HFFc6 (cell line): Measurements from ENCODE around the gene FAM8A1. TPM values are rescaled to one million over a fixed set of nuclear protein-coding genes. Genes with fewer than 3 reads are reported as not detected.
A peak's percentile ranks its signal among the peaks of the same experiment; 100 is the strongest.
"Not testable (repeated sequence)": the region's sequence is repeated elsewhere in the genome, so short reads cannot be mapped to it uniquely, and the experiment has no call there.

Experiments used
- DNase-seq: peaks from one replicate; pipeline ENCODE4 v3.0.0-alpha.2; 2018
- H3K27ac Mint-ChIP-seq: 2 replicates; pipeline ENCODE4 v1.8.0; 2020; ENCODE audit warnings: mild to moderate bottlenecking, mixed read lengths
- H3K27me3 Mint-ChIP-seq: 2 replicates; pipeline ENCODE4 v1.8.0; 2021; ENCODE audit warnings: mild to moderate bottlenecking, moderate library complexity, mixed read lengths; ENCODE audit not compliant: insufficient read depth
- H3K36me3 Mint-ChIP-seq: 2 replicates; pipeline ENCODE4 v1.8.0; 2021; ENCODE audit warnings: low read depth, mixed read lengths
- H3K4me1 Mint-ChIP-seq: 2 replicates; pipeline ENCODE4 v1.8.0; 2020; ENCODE audit warnings: low read depth, mixed read lengths
- H3K4me3 Mint-ChIP-seq: 2 replicates; pipeline ENCODE4 v1.8.0; 2020; ENCODE audit warnings: mild to moderate bottlenecking, moderate library complexity, mixed read lengths
- H3K9me3 Mint-ChIP-seq: 2 replicates; pipeline ENCODE4 v1.8.0; 2020; ENCODE audit warnings: mild to moderate bottlenecking, mixed read lengths
- total RNA-seq, 6 experiments: library from RNA; stranded (reverse); fragmentation: NEBNext Ultra II Directional; extraction: Animal tissue kit (Norgen Biotek cat#: 25700); gene quantifications; 2 replicates in 1 of 6; 3 replicates in 5 of 6; pipeline ENCODE4 v1.2.3, GENCODE V29; 2021
- TF ChIP-seq, protein P1 (sequence below): fragments of 200-600 bp; sonication (generic); IDR thresholded peaks from 2 replicates; pipeline ENCODE4 v1.5.0; 2021; ENCODE audit warnings: antibody characterized with exemption, mild to moderate bottlenecking

FAM8A1 gene
- total RNA-seq, 6 experiments from 2014 or later = 17.8 to 24.3 (median 20.8) TPM

DNA sequence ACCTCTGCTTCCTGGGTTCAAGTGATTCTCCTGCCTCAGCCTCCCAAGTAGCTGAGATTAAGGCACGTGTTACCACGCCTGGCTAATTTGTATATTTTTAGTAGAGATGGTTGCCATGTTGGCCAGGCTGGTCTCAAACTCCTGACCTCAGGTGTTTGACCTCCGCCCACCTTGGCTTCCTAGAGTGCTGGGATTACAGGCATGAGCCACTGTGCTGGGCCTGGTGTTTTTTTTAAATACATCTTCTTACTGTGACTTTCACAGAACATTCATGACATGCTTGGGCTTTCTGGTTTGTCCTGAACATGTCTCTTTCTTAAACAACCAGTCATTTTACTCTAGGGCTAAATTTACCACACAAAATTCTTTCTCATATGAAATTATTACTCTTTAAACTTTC lies 34.7 kb upstream of the FAM8A1 start:
- Mint-ChIP-seq H3K4me1 (no peaks in the 10 kb centered on the region), H3K27ac (no peak overlapping the region), H3K36me3 (peaks cover 8% of the 10 kb centered on the region), H3K27me3 (peaks cover 3% of the 10 kb centered on the region; the same call in 1 of the 2 replicates), H3K4me3 (no peak overlapping the region), H3K9me3 (peaks cover 31% of the 10 kb centered on the region)
- DNase-seq = no peak
- TF ChIP-seq, protein P1, sequence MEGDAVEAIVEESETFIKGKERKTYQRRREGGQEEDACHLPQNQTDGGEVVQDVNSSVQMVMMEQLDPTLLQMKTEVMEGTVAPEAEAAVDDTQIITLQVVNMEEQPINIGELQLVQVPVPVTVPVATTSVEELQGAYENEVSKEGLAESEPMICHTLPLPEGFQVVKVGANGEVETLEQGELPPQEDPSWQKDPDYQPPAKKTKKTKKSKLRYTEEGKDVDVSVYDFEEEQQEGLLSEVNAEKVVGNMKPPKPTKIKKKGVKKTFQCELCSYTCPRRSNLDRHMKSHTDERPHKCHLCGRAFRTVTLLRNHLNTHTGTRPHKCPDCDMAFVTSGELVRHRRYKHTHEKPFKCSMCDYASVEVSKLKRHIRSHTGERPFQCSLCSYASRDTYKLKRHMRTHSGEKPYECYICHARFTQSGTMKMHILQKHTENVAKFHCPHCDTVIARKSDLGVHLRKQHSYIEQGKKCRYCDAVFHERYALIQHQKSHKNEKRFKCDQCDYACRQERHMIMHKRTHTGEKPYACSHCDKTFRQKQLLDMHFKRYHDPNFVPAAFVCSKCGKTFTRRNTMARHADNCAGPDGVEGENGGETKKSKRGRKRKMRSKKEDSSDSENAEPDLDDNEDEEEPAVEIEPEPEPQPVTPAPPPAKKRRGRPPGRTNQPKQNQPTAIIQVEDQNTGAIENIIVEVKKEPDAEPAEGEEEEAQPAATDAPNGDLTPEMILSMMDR = no peak

DNA sequence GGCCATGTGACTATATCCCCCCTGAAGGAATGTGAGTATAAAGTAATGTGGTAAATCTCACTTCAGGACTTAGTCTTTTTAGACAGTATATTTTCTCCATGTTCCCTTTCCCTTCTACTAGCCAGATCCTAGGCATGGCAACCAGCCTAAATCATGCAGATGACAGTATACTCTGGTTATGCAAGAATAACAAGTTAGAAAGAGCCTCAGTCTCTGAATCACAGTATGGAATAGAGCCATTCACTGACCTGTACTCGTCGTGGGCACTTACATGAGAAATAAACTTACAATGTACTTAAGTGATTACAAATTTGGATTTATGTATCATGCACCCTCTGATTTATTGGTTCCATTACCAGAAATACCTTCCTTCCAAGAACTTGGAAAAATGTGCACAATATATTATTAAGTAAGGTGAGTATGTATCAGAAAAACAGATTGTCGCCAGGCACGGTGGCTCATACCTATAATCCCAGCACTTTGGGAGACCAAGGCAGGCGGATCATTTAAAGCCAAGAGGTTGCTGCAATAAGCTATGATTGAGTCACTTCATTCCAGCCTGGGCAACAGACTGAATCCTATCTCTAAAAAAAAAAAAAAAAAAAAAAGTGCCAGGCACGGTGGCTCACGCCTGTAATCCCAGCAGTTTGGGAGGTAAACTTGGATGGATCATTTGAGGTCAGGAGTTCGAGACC lies 25.1 kb upstream of the FAM8A1 start:
- TF ChIP-seq, protein P1 = no peak
- Mint-ChIP-seq H3K4me1 (peaks cover 11% of the 10 kb centered on the region), H3K27ac (peak overlapping the region; percentile 62), H3K27me3 (peaks cover 5% of the 10 kb centered on the region), H3K36me3 (peaks cover 13% of the 10 kb centered on the region), H3K9me3 (peaks cover 13% of the 10 kb centered on the region), H3K4me3 (no peak overlapping the region)
- DNase-seq = peak; percentile 86

DNA sequence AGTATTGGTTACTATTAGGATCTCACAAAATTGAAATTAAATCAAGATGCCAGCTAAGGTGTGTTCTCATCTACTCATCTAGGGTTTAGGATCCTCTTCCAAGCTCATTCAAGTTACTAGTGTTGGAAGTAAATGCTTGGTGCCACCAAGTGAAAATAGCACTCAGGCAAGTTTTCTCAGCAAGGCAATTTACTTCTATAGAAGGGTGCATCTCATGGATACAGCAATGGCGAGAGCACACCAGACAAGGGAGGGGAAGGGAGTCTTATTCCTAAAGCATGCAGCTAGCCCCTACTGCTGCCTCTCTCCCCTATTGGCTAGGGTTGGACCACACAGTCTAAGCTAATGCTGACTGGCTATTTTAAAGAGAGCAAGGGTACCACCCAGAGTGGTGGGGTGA lies 23.0 kb upstream of the FAM8A1 start:
- TF ChIP-seq, protein P1 = no peak
- Mint-ChIP-seq H3K9me3 (peaks cover 13% of the 10 kb centered on the region), H3K27me3 (peaks cover 5% of the 10 kb centered on the region), H3K36me3 (peaks cover 19% of the 10 kb centered on the region), H3K27ac (no peak overlapping the region), H3K4me1 (peaks cover 11% of the 10 kb centered on the region), H3K4me3 (no peak overlapping the region)
- DNase-seq = no peak

DNA sequence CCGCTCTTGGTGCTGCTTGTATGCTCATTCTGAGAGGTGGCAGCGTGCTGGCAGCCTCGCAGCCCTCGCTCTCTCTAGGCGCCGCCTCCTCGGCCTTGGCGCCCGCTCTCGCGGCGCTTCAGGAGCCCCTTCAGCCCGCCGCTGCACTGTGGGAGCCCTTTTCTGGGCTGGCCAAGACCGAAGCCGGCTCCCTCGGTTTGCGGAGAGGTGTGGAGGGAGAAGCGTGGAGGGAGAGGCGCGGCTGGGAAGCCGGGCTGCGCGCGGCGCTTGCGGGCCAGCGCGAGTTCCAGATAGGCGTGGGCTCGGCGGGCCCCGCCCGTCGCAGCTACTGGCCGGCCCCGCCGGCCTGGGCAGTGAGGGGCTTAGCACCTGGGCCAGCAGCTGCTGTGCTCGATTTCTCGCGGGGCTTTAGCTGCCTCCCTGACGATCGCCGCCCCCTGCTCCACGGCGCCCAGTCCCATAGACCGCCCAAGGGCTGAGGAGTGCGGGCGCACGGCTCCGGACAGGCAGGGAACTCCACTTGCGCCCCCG lies 19.5 kb upstream of the FAM8A1 start:
- H3K27me3 Mint-ChIP-seq = peaks cover 5% of the 10 kb centered on the region
- TF ChIP-seq, protein P1 = no peak
- no peak for DNase-seq
- H3K4me3 Mint-ChIP-seq = peak overlapping the region; percentile 80
- peaks cover 16% of the 10 kb centered on the region for H3K4me1 Mint-ChIP-seq
- H3K9me3 Mint-ChIP-seq = peaks cover 13% of the 10 kb centered on the region
- peaks cover 19% of the 10 kb centered on the region for H3K36me3 Mint-ChIP-seq
- peak overlapping the region; percentile 58; the same call in 1 of the 2 replicates for H3K27ac Mint-ChIP-seq

DNA sequence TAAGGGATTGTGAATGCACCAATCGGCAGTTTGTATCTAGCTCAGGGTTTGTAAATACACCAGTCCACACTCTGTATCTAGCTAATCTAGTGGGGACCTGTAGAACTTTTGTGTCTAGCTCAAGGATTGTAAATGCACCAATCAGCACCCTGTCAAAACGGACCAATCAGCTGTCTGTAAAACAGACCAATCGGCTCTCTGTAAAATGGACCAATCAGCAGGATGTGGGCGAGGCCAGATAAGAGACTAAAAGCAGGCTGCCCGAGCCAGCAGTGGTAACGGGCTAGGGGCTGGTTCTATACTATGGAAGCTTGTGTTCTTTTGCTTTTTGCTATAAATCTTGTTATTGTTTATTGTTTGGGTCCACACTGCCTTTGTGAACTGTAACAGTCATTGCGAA lies 18.8 kb upstream of the FAM8A1 start:
- Mint-ChIP-seq H3K36me3 (peaks cover 19% of the 10 kb centered on the region), H3K4me1 (peaks cover 16% of the 10 kb centered on the region), H3K9me3 (peaks cover 13% of the 10 kb centered on the region), H3K4me3 (peak overlapping the region; percentile 8; the same call in 1 of the 2 replicates)
- not testable (repeated sequence) for DNase-seq, H3K27ac Mint-ChIP-seq, H3K27me3 Mint-ChIP-seq

DNA sequence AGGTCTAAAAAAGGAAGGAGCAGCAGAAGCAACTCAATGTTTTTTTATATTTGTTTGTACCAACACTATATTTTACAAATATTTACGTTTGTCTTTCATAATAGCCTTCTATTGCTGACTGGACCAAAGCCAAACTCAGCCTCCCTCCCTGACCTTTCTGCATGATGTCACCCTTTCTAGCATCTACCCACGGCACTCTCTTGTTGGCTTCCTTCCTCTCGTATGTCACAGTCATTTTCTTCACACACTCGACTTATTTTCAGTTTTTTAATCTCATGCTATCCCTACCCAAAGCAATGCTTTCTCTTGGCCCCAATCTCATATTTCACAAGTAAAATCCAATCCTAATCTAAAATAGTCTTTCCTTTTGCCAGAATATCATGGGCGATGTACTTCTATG lies 16.3 kb upstream of the FAM8A1 start:
- DNase-seq = peak; percentile 43
- TF ChIP-seq, protein P1 = no peak
- Mint-ChIP-seq H3K9me3 (no peaks in the 10 kb centered on the region; the same call in 1 of the 2 replicates), H3K4me3 (peak overlapping the region; percentile 41), H3K27me3 (no peaks in the 10 kb centered on the region; the same call in 1 of the 2 replicates), H3K27ac (peak overlapping the region; percentile 67), H3K36me3 (peaks cover 6% of the 10 kb centered on the region; the same call in 1 of the 2 replicates), H3K4me1 (peaks cover 17% of the 10 kb centered on the region)
